ENCODE results near the gene ASS1.

The ASS1 gene

DNA sequence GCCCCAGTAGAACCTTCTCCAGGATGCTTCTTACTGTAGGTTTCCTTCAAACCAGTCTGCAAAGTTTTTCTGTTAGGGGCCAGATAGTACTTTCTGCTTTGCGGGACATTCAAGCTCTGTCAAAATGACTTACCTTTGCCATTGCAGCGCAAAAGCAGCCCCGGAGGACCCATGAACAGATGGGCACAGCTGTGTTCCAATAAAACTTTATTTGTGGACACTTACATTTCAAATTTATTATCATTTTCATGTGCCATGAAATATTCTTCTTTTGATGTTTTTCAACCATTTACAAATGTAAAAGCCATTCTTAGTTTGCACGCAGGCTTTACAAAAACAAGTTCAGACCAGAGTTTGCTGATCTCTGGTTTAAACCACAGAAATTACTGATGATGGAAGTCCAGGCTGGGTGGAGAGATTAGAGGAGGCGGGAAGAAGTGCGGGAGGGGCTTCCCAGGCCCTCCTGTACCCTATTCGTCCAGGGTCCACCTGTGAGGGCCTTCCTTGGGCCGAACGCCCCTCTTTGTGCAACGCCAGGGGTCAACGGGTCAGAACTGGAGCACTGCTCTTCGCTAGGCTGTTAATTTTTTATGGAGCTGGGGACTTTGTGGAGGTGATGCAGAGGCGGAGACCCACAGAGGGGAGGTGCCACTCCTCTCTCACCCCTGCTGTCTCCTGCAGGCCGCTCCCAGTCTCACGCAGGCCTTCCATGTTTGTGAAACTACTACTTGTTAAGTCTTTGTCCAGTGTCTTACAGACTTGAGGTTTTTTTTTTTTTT is 7.6 kb upstream of the ASS1 start (continued):
- TF ChIP-seq, protein P1, sequence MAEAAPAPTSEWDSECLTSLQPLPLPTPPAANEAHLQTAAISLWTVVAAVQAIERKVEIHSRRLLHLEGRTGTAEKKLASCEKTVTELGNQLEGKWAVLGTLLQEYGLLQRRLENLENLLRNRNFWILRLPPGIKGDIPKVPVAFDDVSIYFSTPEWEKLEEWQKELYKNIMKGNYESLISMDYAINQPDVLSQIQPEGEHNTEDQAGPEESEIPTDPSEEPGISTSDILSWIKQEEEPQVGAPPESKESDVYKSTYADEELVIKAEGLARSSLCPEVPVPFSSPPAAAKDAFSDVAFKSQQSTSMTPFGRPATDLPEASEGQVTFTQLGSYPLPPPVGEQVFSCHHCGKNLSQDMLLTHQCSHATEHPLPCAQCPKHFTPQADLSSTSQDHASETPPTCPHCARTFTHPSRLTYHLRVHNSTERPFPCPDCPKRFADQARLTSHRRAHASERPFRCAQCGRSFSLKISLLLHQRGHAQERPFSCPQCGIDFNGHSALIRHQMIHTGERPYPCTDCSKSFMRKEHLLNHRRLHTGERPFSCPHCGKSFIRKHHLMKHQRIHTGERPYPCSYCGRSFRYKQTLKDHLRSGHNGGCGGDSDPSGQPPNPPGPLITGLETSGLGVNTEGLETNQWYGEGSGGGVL (tag by site-specific recombination; IDR thresholded peaks at IDR 0.05): no peak
- no peak for TF ChIP-seq MYNN (tag by site-specific recombination; IDR thresholded peaks at IDR 0.05; ENCODE audit: borderline replicate concordance)
- TF ChIP-seq ZNF274 (IDR thresholded peaks at IDR 0.05; ENCODE audit: low read length): no peak
- no peak for TF ChIP-seq ZNF274 (tag by site-specific recombination; IDR thresholded peaks at IDR 0.05; ENCODE audit: borderline replicate concordance)
- no peak for TF ChIP-seq ZNF677 (tag by site-specific recombination; IDR thresholded peaks at IDR 0.05)
- TF ChIP-seq ZNF837 (tag by site-specific recombination; IDR thresholded peaks at IDR 0.05): no peak

DNA sequence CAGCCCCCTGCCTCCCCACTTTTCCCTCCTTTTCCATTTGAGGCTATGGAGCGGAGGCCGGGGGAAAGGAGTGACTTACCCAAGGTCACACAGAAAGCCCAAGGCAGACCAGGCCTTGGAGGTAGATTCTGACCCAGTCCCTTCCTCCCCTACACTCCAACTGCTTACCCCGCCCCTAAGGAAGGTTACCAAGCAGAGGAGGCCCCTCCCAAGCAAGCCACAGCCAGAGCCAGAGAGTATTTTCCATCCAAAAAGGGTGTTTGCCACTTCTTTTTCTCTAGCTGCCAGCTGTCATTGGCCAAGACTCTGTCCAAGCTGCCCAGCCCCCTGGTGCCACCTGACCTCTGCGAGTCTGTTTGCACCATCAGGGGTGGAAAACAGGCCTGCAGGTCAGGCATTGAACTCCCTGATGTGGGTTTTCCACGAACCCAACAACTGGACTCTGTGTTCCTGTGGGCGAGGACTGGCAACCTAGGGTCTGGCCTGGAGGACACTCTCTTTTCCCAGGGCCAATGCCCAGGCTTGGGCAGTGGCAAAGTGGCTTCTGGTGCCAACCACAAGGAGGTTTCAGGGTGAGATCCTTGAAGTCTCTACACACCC is 6.3 kb upstream of the ASS1 start:
- POLR2A ChIA-PET: interaction anchor here (1.1 kb wide), 2 partner anchors 10 to 255 kb away, joined by 3 read pairs; no protein-coding TSS in a partner anchor
- CTCF ChIA-PET: interaction anchor here (0.5 to 0.7 kb wide), 2 partner anchors 91 to 339 kb away, joined by 3 to 4 read pairs; no protein-coding TSS in a partner anchor
- Histone ChIP-seq H3K4me1 (ENCODE audit: control insufficient read depth, insufficient read depth, low read length) (no peaks in the 10 kb centered on the region), H3K9me3 (ENCODE audit: control insufficient read depth, insufficient read depth, low read depth, low read length) (no peaks in the 10 kb centered on the region), H3K27ac (ENCODE audit: extremely low read depth, low read depth, low read length) (no peak overlapping the region), H3K4me3 (ENCODE audit: low read depth, low read length) (no peak overlapping the region), H3K36me3 (ENCODE audit: control insufficient read depth in 2 of 2, insufficient read depth in 1 of 2, low read length in 2 of 2) (no peaks in the 10 kb centered on the region)
- TF ChIP-seq WT1 (tag by site-specific recombination; IDR thresholded peaks at IDR 0.05): no peak
- no peak for TF ChIP-seq KLF9 (tag by site-specific recombination; IDR thresholded peaks at IDR 0.05; ENCODE audit: low read depth)
- TF ChIP-seq, protein P2, sequence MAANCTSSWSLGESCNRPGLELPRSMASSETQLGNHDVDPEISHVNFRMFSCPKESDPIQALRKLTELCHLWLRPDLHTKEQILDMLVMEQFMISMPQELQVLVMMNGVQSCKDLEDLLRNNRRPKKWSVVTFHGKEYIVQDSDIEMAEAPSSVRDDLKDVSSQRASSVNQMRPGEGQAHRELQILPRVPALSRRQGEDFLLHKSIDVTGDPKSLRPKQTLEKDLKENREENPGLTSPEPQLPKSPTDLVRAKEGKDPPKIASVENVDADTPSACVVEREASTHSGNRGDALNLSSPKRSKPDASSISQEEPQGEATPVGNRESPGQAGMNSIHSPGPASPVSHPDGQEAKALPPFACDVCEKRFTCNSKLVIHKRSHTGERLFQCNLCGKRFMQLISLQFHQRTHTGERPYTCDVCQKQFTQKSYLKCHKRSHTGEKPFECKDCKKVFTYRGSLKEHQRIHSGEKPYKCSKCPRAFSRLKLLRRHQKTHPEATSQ (tag by site-specific recombination; IDR thresholded peaks at IDR 0.05): no peak
- no peak for TF ChIP-seq ZNF24 (tag by site-specific recombination; IDR thresholded peaks at IDR 0.05)
- TF ChIP-seq ZBTB17 (tag by site-specific recombination; IDR thresholded peaks at IDR 0.05): no peak
- TF ChIP-seq KLF10 (tag by site-specific recombination; IDR thresholded peaks at IDR 0.05): no peak
- TF ChIP-seq ZNF48 (tag by site-specific recombination; IDR thresholded peaks at IDR 0.05): no peak
- TF ChIP-seq ZNF274 (IDR thresholded peaks at IDR 0.05; ENCODE audit: low read length): no peak
- TF ChIP-seq ZNF274 (tag by site-specific recombination; IDR thresholded peaks at IDR 0.05; ENCODE audit: borderline replicate concordance): no peak
- TF ChIP-seq ZNF324 (tag by site-specific recombination; IDR thresholded peaks at IDR 0.05): no peak
- no peak for TF ChIP-seq ZNF555 (tag by site-specific recombination; conservative IDR thresholded peaks at IDR 0.05)
- TF ChIP-seq, protein P3, sequence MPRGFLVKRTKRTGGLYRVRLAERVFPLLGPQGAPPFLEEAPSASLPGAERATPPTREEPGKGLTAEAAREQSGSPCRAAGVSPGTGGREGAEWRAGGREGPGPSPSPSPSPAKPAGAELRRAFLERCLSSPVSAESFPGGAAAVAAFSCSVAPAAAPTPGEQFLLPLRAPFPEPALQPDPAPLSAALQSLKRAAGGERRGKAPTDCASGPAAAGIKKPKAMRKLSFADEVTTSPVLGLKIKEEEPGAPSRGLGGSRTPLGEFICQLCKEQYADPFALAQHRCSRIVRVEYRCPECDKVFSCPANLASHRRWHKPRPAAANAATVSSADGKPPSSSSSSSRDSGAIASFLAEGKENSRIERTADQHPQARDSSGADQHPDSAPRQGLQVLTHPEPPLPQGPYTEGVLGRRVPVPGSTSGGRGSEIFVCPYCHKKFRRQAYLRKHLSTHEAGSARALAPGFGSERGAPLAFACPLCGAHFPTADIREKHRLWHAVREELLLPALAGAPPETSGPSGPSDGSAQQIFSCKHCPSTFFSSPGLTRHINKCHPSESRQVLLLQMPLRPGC (tag by site-specific recombination; IDR thresholded peaks at IDR 0.05): no peak

DNA sequence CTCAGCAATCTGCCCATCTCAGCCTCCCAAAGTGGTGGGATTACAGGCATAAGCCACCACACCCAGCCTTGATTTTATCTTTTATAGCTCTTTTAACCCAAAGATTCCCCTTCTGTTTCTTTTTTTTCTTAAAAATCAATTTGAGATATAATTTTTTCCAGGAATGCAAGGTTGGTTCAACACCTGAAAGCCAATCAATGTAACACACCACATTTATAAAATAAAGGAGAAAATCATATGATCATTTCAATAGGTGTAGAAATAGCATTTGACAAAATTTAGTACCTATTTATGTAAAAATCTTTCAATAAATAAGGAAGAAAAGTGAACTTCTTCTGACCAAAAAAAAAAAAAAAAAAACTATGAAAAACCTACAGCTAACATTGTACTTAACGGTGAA is 3.7 kb upstream of the ASS1 start:
- POLR2A ChIA-PET: no interaction called here
- CTCF ChIA-PET: interaction anchor here (0.9 kb wide), 1 partner anchor 243 kb away, joined by 3 read pairs; no protein-coding TSS in a partner anchor
- no peaks in the 10 kb centered on the region for H3K9me3 ChIP-seq (ENCODE audit: control insufficient read depth, insufficient read depth, low read depth, low read length)
- H3K36me3 ChIP-seq (ENCODE audit: control insufficient read depth in 2 of 2, insufficient read depth in 1 of 2, low read length in 2 of 2): no peaks in the 10 kb centered on the region
- H3K4me3 ChIP-seq (ENCODE audit: low read depth, low read length): no peak overlapping the region
- no peak overlapping the region for H3K27ac ChIP-seq (ENCODE audit: extremely low read depth, low read depth, low read length)
- TF ChIP-seq SETDB1 (IDR thresholded peaks at IDR 0.05; ENCODE audit: insufficient read length, low read length): peak; percentile 83
- TF ChIP-seq MZF1 (tag by site-specific recombination; IDR thresholded peaks at IDR 0.05; ENCODE audit: borderline replicate concordance): no peak
- H3K4me1 ChIP-seq (ENCODE audit: control insufficient read depth, insufficient read depth, low read length): no peaks in the 10 kb centered on the region
